Measurements from ENCODE around the gene NRDC. TPM values are rescaled to one million over a fixed set of nuclear protein-coding genes. Genes with fewer than 3 reads are reported as not detected.
A peak's percentile ranks its signal among the peaks of the same experiment; 100 is the strongest.

NRDC gene, protein sequence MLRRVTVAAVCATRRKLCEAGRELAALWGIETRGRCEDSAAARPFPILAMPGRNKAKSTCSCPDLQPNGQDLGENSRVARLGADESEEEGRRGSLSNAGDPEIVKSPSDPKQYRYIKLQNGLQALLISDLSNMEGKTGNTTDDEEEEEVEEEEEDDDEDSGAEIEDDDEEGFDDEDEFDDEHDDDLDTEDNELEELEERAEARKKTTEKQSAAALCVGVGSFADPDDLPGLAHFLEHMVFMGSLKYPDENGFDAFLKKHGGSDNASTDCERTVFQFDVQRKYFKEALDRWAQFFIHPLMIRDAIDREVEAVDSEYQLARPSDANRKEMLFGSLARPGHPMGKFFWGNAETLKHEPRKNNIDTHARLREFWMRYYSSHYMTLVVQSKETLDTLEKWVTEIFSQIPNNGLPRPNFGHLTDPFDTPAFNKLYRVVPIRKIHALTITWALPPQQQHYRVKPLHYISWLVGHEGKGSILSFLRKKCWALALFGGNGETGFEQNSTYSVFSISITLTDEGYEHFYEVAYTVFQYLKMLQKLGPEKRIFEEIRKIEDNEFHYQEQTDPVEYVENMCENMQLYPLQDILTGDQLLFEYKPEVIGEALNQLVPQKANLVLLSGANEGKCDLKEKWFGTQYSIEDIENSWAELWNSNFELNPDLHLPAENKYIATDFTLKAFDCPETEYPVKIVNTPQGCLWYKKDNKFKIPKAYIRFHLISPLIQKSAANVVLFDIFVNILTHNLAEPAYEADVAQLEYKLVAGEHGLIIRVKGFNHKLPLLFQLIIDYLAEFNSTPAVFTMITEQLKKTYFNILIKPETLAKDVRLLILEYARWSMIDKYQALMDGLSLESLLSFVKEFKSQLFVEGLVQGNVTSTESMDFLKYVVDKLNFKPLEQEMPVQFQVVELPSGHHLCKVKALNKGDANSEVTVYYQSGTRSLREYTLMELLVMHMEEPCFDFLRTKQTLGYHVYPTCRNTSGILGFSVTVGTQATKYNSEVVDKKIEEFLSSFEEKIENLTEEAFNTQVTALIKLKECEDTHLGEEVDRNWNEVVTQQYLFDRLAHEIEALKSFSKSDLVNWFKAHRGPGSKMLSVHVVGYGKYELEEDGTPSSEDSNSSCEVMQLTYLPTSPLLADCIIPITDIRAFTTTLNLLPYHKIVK
- 177 and 182 TPM in 2 replicates for total RNA-seq (2021; fragmentation: NEBNext Ultra II Directional; extraction: Animal tissue kit (Norgen Biotek cat#: 25700))
- polyA plus RNA-seq (2011; rRNA removed): 61.6 and 70.2 TPM in 2 replicates
- 89.1 TPM for polyA plus RNA-seq (2011; cell fraction: cytosol; rRNA removed)
- polyA plus RNA-seq (2011; cell fraction: nucleus; rRNA removed): 139 TPM
- polyA plus RNA-seq (2012, experiment 1 of 2): 178 to 211 TPM (median 191 TPM) in 4 replicates
- polyA plus RNA-seq (2012, experiment 2 of 2): 9.6 TPM
- 123 TPM for polyA plus RNA-seq (2013, experiment 1 of 2)
- polyA plus RNA-seq (2013, experiment 2 of 2): 115 TPM
- 136 and 138 TPM in 2 replicates for polyA minus RNA-seq (2011; rRNA and poly(A)+ RNA removed)
- 51.7 TPM for polyA minus RNA-seq (2011; cell fraction: cytosol; rRNA and poly(A)+ RNA removed)
- polyA minus RNA-seq (2011; cell fraction: nucleus; rRNA and poly(A)+ RNA removed): 89.1 TPM
- long read RNA-seq, experiment 1, partial matches to known transcripts: 73 of 119 reads
- long read RNA-seq, experiment 1, other reads (novel, unspliced or antisense): 42 of 119 reads
- long read RNA-seq, experiment 2, transcript NRDC-201 (31 exons, 3,691 nt): major isoform, 54 of 114 reads
- long read RNA-seq, experiment 2, transcript NRDC-211 (2 exons, 1,020 nt): minor isoform, 22 of 114 reads
- long read RNA-seq, experiment 2, partial matches to known transcripts: 22 of 114 reads
- long read RNA-seq, experiment 2, other reads (novel, unspliced or antisense): 12 of 114 reads

DNA sequence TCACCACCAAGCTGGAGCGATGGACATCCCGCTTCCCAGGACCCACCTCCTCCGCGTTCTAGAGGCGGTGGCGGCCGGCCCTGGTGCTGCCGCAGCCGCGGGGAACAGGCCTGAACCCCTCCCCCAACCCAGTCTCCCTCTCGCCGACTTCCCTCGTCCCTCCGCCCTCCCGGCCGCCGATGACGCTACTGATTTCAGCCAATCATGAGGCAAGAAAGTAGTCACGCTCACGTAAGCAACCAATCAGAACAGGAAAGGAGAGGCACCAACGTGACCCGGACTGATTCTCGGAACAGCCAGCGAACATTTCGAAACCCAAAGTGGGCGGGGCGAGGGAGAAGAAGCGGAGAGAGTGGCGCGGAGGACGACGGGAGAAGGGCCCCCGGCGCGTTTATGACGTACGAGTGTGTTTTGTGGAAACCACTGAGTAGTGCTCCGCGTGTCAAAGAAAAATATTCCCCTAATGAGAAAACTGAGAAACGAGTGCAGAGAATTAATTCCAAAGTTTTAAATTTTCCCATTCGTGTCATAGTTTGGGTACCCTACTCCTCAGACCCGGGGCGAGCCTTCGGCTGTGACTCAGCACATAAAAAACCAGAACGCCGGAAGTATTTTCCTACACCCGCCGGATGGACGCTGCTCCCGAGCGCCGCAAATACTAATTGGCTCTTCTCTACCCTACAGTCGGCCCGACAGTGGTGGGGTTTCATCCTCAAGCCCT lies at the start of gene NRDC:
NRDC (minus strand) TSS at position 112 of the 721 bp plus-strand sequence. CDS start 112 bp downstream, outside the sequence.
- H3K9ac ChIP-seq (replicated peaks in 1 of 4; ENCODE audit: extremely low read depth in 1 of 4, low read depth in 3 of 4, low read length in 3 of 4): peak within 1 kb of the TSS; percentile 88 to 96 (median 92)
- peak within 1 kb of the TSS; percentile 95 for H3K27ac ChIP-seq (ENCODE audit: low read depth, low read length)
- H3K4ac ChIP-seq (replicated peaks; ENCODE audit: insufficient read length, low read depth, low read length): peak within 1 kb of the TSS; percentile 21
- peak within 1 kb of the TSS; percentile 87 for H4K91ac ChIP-seq (replicated peaks; ENCODE audit: insufficient read length, low read length)
- POLR2A ChIA-PET (ENCODE audit: partially characterized antibody): interaction anchor here (0.6 to 2.8 kb wide), 16 partner anchors 9 to 176 kb away, joined by 3 to 17 read pairs (median 4); partner anchors contain the start of gene TXNDC12
- peak within 1 kb of the TSS; percentile 97 for H2BK5ac ChIP-seq (ENCODE audit: low read depth, low read length)
- peaks cover 14 to 45% of the 10 kb centered on the region in 2 experiments for H3K79me2 ChIP-seq (ENCODE audit: control insufficient read depth in 1 of 2, insufficient read depth in 2 of 2, low read length in 2 of 2)
- peak within 1 kb of the TSS; percentile 99 for H3K18ac ChIP-seq (ENCODE audit: extremely low read depth, low read length)
- peak within 1 kb of the TSS; percentile 57 for H2BK120ac ChIP-seq (replicated peaks; ENCODE audit: low read depth, low read length)
- H2BK20ac ChIP-seq (ENCODE audit: low read length): no peak within 1 kb of the TSS
- peak within 1 kb of the TSS; percentile 67 for H3K14ac ChIP-seq (ENCODE audit: insufficient read length)
- H3K23me2 ChIP-seq (ENCODE audit: low read depth, low read length): peaks cover 5% of the 10 kb centered on the region; the same call in 1 of the 2 replicates
- no peaks in the 10 kb centered on the region; a peak in 1 of 8 replicates for H3K36me3 ChIP-seq (ENCODE audit: control insufficient read depth in 2 of 4, insufficient read depth in 4 of 4, low read length in 3 of 4)
- peaks cover 2 to 7% (median 3%) of the 10 kb centered on the region in 4 experiments; a peak in 4 of 7 replicates for H3K4me1 ChIP-seq (replicated peaks in 1 of 4; ENCODE audit: control insufficient read depth in 3 of 4, insufficient read depth in 4 of 4, low read length in 3 of 4)
- H3K4me2 ChIP-seq (ENCODE audit: insufficient read depth in 1 of 2, low read depth in 2 of 2, low read length in 2 of 2): peak within 1 kb of the TSS; percentile 77 to 92
- H4K5ac ChIP-seq (ENCODE audit: insufficient read length, low read depth, low read length): peak within 1 kb of the TSS; percentile 93
- peak within 1 kb of the TSS; percentile 89; the same call in 1 of the 2 replicates for H2AK5ac ChIP-seq (ENCODE audit: low read depth, low read length)
- peak within 1 kb of the TSS; percentile 83 to 96 (median 93) for H3K4me3 ChIP-seq (ENCODE audit: extremely low read depth in 1 of 4, insufficient read depth in 2 of 4, low read depth in 3 of 4, low read length in 4 of 4)
- peak within 1 kb of the TSS; percentile 84 for H3K56ac ChIP-seq (replicated peaks; ENCODE audit: insufficient read length, low read depth, low read length)
- peak within 1 kb of the TSS; percentile 93; the same call in 1 of the 2 replicates for H4K8ac ChIP-seq (ENCODE audit: extremely low read depth, insufficient read depth, low read length)
- WGBS, 2 experiments (ENCODE audit: extremely low coverage in 1 of 2, insufficient coverage in 1 of 2, insufficient read length in 1 of 2, insufficient replicate concordance in 2 of 2, low coverage in 1 of 2, low lambda C conversion rate in 2 of 2, missing lambda C conversion rate in 1 of 2): 1% methylated on average over 45 of the region's 54 CpGs; no CpG with 5 or more reads in 1 of the 2 experiments
- peak; percentile 86 for FAIRE-seq
- H2BK15ac ChIP-seq (ENCODE audit: low read length): peak within 1 kb of the TSS; percentile 84; the same call in 1 of the 2 replicates
- H3K79me1 ChIP-seq (ENCODE audit: low read depth, low read length): no peaks in the 10 kb centered on the region
- no peaks in the 10 kb centered on the region; a peak in 1 of 7 replicates for H3K27me3 ChIP-seq (replicated peaks in 1 of 4; ENCODE audit: control insufficient read depth in 3 of 4, extremely low read depth in 1 of 4, insufficient read depth in 3 of 4, low read length in 3 of 4)
- H2BK12ac ChIP-seq (ENCODE audit: low read depth, low read length): peak within 1 kb of the TSS; percentile 97
- H3K23ac ChIP-seq (ENCODE audit: insufficient read length): no peak within 1 kb of the TSS
- H2AFZ ChIP-seq (ENCODE audit: low read length): peak within 1 kb of the TSS; percentile 24
- peaks cover 0 to 1% of the 10 kb centered on the region in 2 experiments for H4K20me1 ChIP-seq (replicated peaks in 1 of 2; ENCODE audit: control insufficient read depth in 1 of 2, insufficient read depth in 2 of 2, low read length in 2 of 2)
- no peaks in the 10 kb centered on the region for H3K9me3 ChIP-seq (ENCODE audit: insufficient read depth in 2 of 2, low read depth in 1 of 2, low read length in 1 of 2)
- CTCF ChIA-PET (ENCODE audit: partially characterized antibody): interaction anchor here (0.9 to 1.6 kb wide), 7 partner anchors 10 to 123 kb away, joined by 3 to 6 read pairs (median 4); no protein-coding TSS in a partner anchor
- peak; percentile 98 to 99 for DNase-seq (ENCODE audit: low read depth in 1 of 2, low spot score in 2 of 2)
- TF ChIP-seq SP1 (IDR thresholded peaks at IDR 0.05; ENCODE audit: low read depth, low read length): peak; percentile 82; the same call in 1 of the 2 replicates

All from H1 (cell line).